HEK293T (cell line): ENCODE results near the gene TEX51.

Experiments
- ARNT ChIP-seq: fragments of 450-650 bp; IDR thresholded peaks from 2 replicates; pipeline ENCODE4 v1.6.1; 2017; ENCODE audit warnings: mild to moderate bottlenecking
- BHLHE40 ChIP-seq: fragments of 450-650 bp; IDR thresholded peaks from 2 replicates; pipeline ENCODE4 v1.6.1; 2016; ENCODE audit warnings: mild to moderate bottlenecking, moderate library complexity, borderline replicate concordance
- ELF4 ChIP-seq: fragments of 450-650 bp; IDR thresholded peaks from 2 replicates; pipeline ENCODE4 v1.6.1; 2017; ENCODE audit warnings: antibody characterized with exemption
- FOXM1 ChIP-seq: fragments of 450-650 bp; IDR thresholded peaks from 2 replicates; pipeline ENCODE4 v1.6.1; 2017; ENCODE audit warnings: mild to moderate bottlenecking, borderline replicate concordance
- HDGF ChIP-seq: fragments of 450-650 bp; IDR thresholded peaks from 2 replicates; pipeline ENCODE4 v1.6.1; 2017; ENCODE audit warnings: antibody characterized with exemption, borderline replicate concordance
- LEF1 ChIP-seq: fragments of 450-650 bp; IDR thresholded peaks from 2 replicates; pipeline ENCODE4 v1.6.1; 2017; ENCODE audit warnings: mild to moderate bottlenecking, borderline replicate concordance
- SP1 ChIP-seq: fragments of 450-650 bp; IDR thresholded peaks from 2 replicates; pipeline ENCODE4 v1.6.1; 2017
- ZNF384 ChIP-seq: fragments of 450-650 bp; IDR thresholded peaks from 2 replicates; pipeline ENCODE4 v1.6.1; 2016

- no peak for TF ChIP-seq ZNF384
- no peak for TF ChIP-seq ELF4
- no peak for TF ChIP-seq ARNT
- TF ChIP-seq LEF1 = no peak
- TF ChIP-seq BHLHE40 = no peak
- no peak for TF ChIP-seq FOXM1
- no peak for TF ChIP-seq HDGF
- TF ChIP-seq SP1 = no peak
Observed at GRCh38 chr2:126893153-126893552, 5.5 kb upstream of the TEX51 start.
